ENCODE measurements around the gene TCF12.
"Not testable (repeated sequence)": the region's sequence is repeated elsewhere in the genome, so short reads cannot be mapped to it uniquely, and the experiment has no call there.

TCF12 gene

DNA sequence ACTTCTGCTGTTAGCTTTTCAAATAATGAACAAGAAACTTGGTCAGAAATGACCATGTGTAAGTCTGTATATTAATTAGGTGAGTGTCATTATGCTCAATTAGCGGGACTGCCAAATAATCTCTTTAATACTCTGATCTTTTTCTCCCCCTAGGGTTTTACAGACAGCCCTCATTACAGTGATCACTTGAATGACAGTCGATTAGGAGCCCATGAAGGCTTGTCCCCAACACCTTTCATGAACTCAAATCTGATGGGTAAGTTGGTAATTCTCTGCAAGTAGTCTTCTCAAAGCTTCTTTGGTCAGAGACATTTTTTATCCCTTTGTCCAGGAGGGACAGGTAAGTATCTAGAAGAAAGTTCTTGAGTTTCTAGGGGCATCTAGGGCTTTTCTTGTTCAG lies 173.2 kb downstream of the TCF12 start:
- Histone ChIP-seq H3K4me3 (ENCODE audit: low read depth, low read length) (no peak overlapping the region), H3K4me1 (peaks cover 10% of the 10 kb centered on the region), H3K9me3 (no peaks in the 10 kb centered on the region), H3K36me3 (peaks cover 2% of the 10 kb centered on the region; the same call in 1 of the 2 replicates), H3K27me3 (no peaks in the 10 kb centered on the region)
- no peak for DNase-seq
- TF ChIP-seq CTCF (IDR thresholded peaks at IDR 0.05; ENCODE audit: low read depth, low read length): no peak

DNA sequence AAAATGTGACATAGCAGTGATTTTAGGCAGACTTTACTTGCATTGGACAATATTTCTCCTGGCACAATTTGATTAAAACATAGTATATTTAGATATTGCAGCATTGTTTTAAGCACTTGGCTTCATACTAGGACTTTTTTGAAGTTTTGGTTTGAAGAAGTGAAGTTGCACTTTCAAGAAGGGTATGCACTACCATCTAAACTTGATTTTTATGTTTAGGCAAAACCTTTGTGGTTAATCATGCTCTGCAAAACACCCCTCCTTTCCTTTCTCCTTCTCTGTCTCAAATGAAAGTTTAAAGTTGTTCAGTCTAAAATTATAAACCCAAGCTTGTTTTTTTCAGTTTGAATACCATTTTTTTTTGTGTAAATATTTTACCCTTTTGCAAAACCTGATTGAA lies 173.8 kb downstream of the TCF12 start:
- no peak for DNase-seq
- Histone ChIP-seq H3K27me3 (no peaks in the 10 kb centered on the region), H3K9me3 (no peaks in the 10 kb centered on the region), H3K4me3 (ENCODE audit: low read depth, low read length) (no peak overlapping the region), H3K4me1 (peaks cover 10% of the 10 kb centered on the region), H3K36me3 (peaks cover 2% of the 10 kb centered on the region; the same call in 1 of the 2 replicates)
- TF ChIP-seq CTCF (IDR thresholded peaks at IDR 0.05; ENCODE audit: low read depth, low read length): no peak

DNA sequence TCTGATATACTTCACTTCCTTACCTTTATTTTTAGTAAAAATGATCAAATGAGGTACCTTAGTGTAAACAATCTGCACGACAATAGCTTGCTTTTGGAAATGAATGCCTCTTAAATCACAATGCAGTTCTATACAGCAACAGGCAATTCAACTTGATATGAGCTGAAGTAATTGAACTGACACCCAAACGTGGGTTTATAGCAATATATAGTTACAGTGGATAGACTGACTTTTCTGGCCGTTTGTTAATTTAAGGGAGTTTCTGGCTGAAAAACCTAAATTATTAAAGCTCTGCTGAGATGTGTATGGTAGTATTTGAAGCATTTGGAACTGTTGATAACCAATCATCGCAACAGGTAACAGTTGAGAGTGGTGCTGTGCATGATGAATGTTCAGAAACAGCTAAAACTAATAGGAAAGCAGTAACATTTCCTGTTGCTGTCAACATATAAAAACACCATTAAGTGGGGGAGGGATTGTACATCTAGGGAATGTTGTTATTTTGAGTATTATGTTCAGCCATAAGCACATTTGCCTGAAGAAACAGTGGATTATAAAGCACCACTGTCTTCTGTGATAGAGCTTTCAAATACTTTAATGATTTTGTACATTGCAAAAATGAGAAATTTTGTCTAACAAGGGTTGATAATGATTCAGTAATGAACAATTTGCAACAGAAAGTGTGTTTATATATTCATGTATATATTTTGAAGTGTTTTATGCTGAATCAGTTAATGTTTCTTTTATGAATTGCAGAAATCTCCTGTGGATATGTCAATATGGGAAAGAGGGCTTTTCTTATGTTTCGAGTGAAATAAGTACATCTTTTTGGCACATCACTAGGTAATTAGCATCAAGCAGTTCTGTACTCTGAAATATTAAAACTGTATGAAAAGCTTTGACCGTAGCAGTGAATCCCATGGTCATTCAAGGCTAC lies 176.1 kb downstream of the TCF12 start:
- no peak for TF ChIP-seq CTCF (IDR thresholded peaks at IDR 0.05; ENCODE audit: low read depth, low read length)
- no peaks in the 10 kb centered on the region for H3K27me3 ChIP-seq
- peaks cover 10% of the 10 kb centered on the region for H3K4me1 ChIP-seq
- H3K9me3 ChIP-seq: no peaks in the 10 kb centered on the region
- H3K36me3 ChIP-seq: peaks cover 2% of the 10 kb centered on the region; the same call in 1 of the 2 replicates
- no peak overlapping the region for H3K4me3 ChIP-seq (ENCODE audit: low read depth, low read length)
- no peak for DNase-seq

DNA sequence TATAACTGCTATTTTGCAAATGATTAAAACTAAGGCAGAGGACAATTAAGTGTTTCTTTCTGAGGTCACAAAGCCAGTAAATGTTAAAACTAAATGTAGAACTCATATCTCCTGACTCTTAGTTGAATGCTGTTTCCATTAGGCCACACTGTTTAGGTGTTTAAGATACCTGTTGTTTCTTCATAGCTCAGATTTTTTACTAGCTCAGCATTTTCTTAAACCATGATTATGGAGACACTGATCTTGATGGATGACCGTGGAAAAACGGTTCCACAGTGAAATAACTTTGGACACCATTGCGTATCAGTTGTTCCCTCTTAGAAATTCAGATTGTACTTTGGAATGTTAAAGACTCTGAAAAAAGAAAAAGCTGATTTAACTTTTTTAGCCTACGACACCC lies 177.5 kb downstream of the TCF12 start:
- Histone ChIP-seq H3K4me1 (peaks cover 3% of the 10 kb centered on the region; the same call in 1 of the 2 replicates), H3K36me3 (peaks cover 2% of the 10 kb centered on the region; the same call in 1 of the 2 replicates), H3K9me3 (no peaks in the 10 kb centered on the region), H3K4me3 (ENCODE audit: low read depth, low read length) (no peak overlapping the region), H3K27me3 (no peaks in the 10 kb centered on the region)
- TF ChIP-seq CTCF (IDR thresholded peaks at IDR 0.05; ENCODE audit: low read depth, low read length): no peak
- no peak for DNase-seq

- Histone ChIP-seq H3K4me1 (no peaks in the 10 kb centered on the region), H3K9me3 (no peaks in the 10 kb centered on the region), H3K27me3 (no peaks in the 10 kb centered on the region), H3K36me3 (peaks cover 2% of the 10 kb centered on the region; the same call in 1 of the 2 replicates), H3K4me3 (ENCODE audit: low read depth, low read length) (no peak overlapping the region)
- DNase-seq: no peak
- TF ChIP-seq CTCF (IDR thresholded peaks at IDR 0.05; ENCODE audit: low read depth, low read length): no peak
Measured at GRCh38 chr15:57097246-57097645, 178.8 kb downstream of the TCF12 start.

DNA sequence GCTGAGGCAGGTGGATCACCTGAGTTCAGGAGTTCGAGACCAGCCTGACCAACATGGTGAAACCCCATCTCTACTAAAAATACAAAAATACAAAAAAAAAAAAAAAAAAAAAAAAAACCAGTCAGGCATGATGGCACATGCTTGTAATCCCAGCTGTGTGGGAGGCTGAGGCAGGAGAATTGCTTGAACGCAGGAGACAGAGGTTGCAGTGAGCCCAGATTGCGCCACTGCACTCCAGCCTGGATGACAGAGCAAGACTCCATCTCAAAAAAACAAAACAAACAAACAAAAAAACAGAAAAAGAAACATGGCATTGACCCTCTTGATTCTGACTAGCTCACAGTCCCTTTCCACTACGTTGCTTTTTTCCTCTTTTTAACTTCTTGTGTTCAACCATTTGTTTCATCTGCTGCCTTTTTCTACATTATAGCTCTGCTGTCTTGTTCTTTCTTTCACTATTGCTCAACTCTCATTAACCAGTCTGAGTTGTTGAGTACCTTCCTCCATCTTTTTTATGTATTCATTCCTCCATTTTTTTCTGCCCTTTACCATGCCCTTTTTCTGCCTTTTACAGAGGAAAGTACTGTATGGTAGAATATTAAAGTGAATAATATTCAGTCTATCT lies 179.6 kb downstream of the TCF12 start:
- not testable (repeated sequence) for H3K4me3 ChIP-seq (ENCODE audit: low read depth, low read length); DNase-seq; H3K9me3 ChIP-seq; H3K4me1 ChIP-seq; H3K27me3 ChIP-seq; H3K36me3 ChIP-seq
